OCI-LY3 (cell line): ENCODE data around the gene MESP2.

Experiments
- H2AFZ ChIP-seq: fragments of 200-600, 300-600 bp; shearing (Covaris generic); 2 replicates; pipeline ENCODE4 v1.6.0; 2014; ENCODE audit warnings: antibody characterized with exemption, low read depth, low read length
- H3K27ac ChIP-seq: fragments of 200-600, 300-600 bp; sonication (generic); 2 replicates; pipeline ENCODE4 v1.5.1; 2014; ENCODE audit warnings: mild to moderate bottlenecking, low read length, moderate library complexity, mixed read lengths
- H3K27me3 ChIP-seq: fragments of 200-600, 300-600 bp; sonication (generic); 2 replicates; pipeline ENCODE4 v1.6.1; 2014; ENCODE audit warnings: low read depth, low read length, mixed read lengths
- H3K36me3 ChIP-seq: fragments of 200-600, 300-600 bp; sonication (generic); replicated peaks from 2 replicates; pipeline ENCODE3; 2014; ENCODE audit warnings: low read depth, low read length, mixed read lengths
- H3K4me1 ChIP-seq: fragments of 300-600, 200-600 bp; sonication (generic); 2 replicates; pipeline ENCODE4 v1.6.1; 2014; ENCODE audit warnings: low read length, mixed read lengths
- H3K4me2 ChIP-seq: fragments of 200-600, 300-600 bp; sonication (generic); 2 replicates; pipeline ENCODE4 v1.6.1; 2014; ENCODE audit warnings: low read length, mixed read lengths
- H3K4me3 ChIP-seq: fragments of 300-600, 200-600 bp; sonication (generic); 2 replicates; pipeline ENCODE4 v1.5.1; 2014; ENCODE audit warnings: antibody characterized with exemption, mild to moderate bottlenecking, low read length, moderate library complexity
- H3K79me2 ChIP-seq: fragments of 300-600, 200-600 bp; shearing (Covaris generic); 2 replicates; pipeline ENCODE4 v1.6.1; 2014; ENCODE audit warnings: mild to moderate bottlenecking, low read length, mixed read lengths
- H3K9ac ChIP-seq: fragments of 300-600, 200-600 bp; shearing (Covaris generic); 2 replicates; pipeline ENCODE4 v1.6.0; 2014; ENCODE audit warnings: mild to moderate bottlenecking, low read length, moderate library complexity
- H3K9me3 ChIP-seq: fragments of 200-600, 300-600 bp; shearing (Covaris generic); 2 replicates; pipeline ENCODE4 v1.6.1; 2014; ENCODE audit warnings: low read length, mixed read lengths; ENCODE audit not compliant: insufficient read depth
- H4K20me1 ChIP-seq: fragments of 200-600, 300-600 bp; sonication (generic); 2 replicates; pipeline ENCODE4 v1.6.1; 2016; ENCODE audit warnings: low read length, mixed read lengths; ENCODE audit not compliant: insufficient read depth
- EZH2phosphoT487 ChIP-seq: fragments of 200-600 bp; shearing (Covaris generic); IDR thresholded peaks from 2 replicates; pipeline ENCODE4 v1.6.1; 2018; ENCODE audit warnings: antibody characterized with exemption, mixed run types, low read depth
- TF ChIP-seq, protein P1 (sequence below): fragments of 200-600, 300-600 bp; sonication (generic); IDR thresholded peaks from 2 replicates; pipeline ENCODE4 v1.5.1; 2014; ENCODE audit warnings: antibody characterized with exemption, low read length, low read depth

The MESP2 gene

GRCh38 chr15:89792106-89792805 is 16.1 kb downstream of the MESP2 start:
- Histone ChIP-seq H2AFZ (no peak overlapping the region), H3K27me3 (no peaks in the 10 kb centered on the region), H3K4me1 (no peaks in the 10 kb centered on the region), H3K4me2 (no peak overlapping the region), H3K4me3 (no peak overlapping the region), H3K36me3 (peaks cover 10% of the 10 kb centered on the region), H3K9ac (no peak overlapping the region), H4K20me1 (no peaks in the 10 kb centered on the region), H3K79me2 (no peaks in the 10 kb centered on the region), H3K27ac (no peak overlapping the region), H3K9me3 (peaks cover 10% of the 10 kb centered on the region; the same call in 1 of the 2 replicates)
- TF ChIP-seq, protein P1, sequence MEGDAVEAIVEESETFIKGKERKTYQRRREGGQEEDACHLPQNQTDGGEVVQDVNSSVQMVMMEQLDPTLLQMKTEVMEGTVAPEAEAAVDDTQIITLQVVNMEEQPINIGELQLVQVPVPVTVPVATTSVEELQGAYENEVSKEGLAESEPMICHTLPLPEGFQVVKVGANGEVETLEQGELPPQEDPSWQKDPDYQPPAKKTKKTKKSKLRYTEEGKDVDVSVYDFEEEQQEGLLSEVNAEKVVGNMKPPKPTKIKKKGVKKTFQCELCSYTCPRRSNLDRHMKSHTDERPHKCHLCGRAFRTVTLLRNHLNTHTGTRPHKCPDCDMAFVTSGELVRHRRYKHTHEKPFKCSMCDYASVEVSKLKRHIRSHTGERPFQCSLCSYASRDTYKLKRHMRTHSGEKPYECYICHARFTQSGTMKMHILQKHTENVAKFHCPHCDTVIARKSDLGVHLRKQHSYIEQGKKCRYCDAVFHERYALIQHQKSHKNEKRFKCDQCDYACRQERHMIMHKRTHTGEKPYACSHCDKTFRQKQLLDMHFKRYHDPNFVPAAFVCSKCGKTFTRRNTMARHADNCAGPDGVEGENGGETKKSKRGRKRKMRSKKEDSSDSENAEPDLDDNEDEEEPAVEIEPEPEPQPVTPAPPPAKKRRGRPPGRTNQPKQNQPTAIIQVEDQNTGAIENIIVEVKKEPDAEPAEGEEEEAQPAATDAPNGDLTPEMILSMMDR, result no peak
- TF ChIP-seq EZH2phosphoT487, result no peak

DNA sequence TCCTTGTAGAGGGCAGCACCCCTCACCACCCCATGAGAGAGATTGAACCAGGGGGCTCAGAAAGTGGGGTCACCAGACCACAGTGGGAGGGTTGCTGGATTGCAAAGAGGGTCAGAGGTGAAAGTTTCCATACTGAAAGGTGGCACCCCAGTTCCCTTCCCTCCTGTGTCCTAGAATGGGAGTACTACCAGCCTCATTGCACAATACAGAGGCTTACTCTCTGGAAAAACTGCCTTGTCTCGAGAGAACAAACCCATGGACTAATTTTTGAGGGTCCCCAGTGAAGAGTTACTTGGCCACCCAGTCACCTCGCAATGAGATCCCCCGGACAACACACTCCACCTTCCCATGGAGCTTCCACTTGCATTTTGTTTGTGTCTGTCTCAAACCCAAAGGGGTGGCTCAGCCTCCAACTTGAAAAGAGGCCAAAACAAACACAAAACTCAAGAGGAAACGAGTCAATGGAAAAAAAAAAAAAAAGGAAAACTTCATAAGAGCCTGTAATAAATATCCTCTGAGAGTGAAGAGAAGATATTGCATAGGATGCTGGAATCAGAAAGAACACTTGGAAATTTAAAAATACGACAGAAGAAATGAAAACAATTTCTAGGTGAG is 18.6 kb downstream of the MESP2 start:
- no peaks in the 10 kb centered on the region for H3K9me3 ChIP-seq
- H3K36me3 ChIP-seq, result no peaks in the 10 kb centered on the region
- no peaks in the 10 kb centered on the region for H3K27me3 ChIP-seq
- no peak overlapping the region for H3K9ac ChIP-seq
- H3K79me2 ChIP-seq, result no peaks in the 10 kb centered on the region
- H3K4me1 ChIP-seq, result peaks cover 3% of the 10 kb centered on the region
- H3K4me2 ChIP-seq, result no peak overlapping the region
- H2AFZ ChIP-seq, result no peak overlapping the region
- no peak for TF ChIP-seq EZH2phosphoT487
- TF ChIP-seq, protein P1, result no peak
- no peak overlapping the region for H3K4me3 ChIP-seq
- H4K20me1 ChIP-seq, result no peaks in the 10 kb centered on the region
- H3K27ac ChIP-seq, result no peak overlapping the region

DNA sequence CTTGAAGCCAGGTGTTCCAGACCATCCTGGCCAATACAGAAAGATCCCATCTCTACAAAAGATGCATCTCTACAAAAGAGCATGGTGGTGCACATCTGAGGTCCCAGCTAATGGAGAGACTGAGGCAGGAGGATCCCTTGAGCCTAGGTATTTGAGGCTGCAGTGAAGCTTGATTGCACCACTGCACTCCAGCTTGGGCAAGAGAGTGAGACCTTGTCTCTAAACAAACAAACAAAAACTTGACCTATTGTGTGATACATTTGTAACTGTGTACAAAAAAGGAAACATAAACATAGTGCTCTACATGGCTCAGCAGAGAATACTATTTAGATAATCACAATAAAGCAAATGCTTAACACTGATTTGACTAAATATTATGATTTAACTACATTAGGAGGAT is 19.9 kb downstream of the MESP2 start:
- Histone ChIP-seq H3K27ac (no peak overlapping the region), H3K36me3 (no peaks in the 10 kb centered on the region), H3K79me2 (no peaks in the 10 kb centered on the region), H4K20me1 (no peaks in the 10 kb centered on the region), H3K9ac (no peak overlapping the region), H3K4me2 (no peak overlapping the region), H3K27me3 (no peaks in the 10 kb centered on the region), H3K9me3 (no peaks in the 10 kb centered on the region), H3K4me1 (peaks cover 7% of the 10 kb centered on the region), H3K4me3 (no peak overlapping the region), H2AFZ (no peak overlapping the region)
- TF ChIP-seq, protein P1, result no peak
- TF ChIP-seq EZH2phosphoT487, result no peak

DNA sequence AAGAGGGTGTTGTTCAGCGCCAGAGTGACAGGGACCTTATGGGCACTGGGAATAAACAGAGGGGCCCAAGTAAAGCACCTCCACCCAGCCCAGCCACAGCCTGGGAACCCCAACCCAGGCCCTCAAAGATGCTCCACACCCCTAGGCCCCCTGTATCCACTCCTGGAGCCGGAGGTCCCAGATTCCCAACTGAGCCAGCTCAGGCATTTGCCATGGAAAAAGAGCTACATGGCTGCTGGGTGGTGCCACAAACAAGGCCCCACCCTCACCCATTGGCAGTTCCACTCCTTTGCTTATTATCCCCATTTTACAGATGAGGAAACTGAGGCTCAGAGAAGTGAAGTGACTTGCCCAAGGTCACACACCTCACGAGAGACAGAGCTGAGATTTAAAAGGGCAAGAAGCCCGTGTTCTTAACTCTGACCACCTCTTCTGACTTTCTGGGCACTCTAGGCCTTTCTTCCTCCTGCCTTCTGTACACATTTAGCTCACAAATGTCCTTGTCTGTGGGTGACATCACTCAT is 21.6 kb downstream of the MESP2 start:
- no peak overlapping the region for H3K4me3 ChIP-seq
- no peak overlapping the region for H3K4me2 ChIP-seq
- H3K9ac ChIP-seq, result no peak overlapping the region
- H3K79me2 ChIP-seq, result no peaks in the 10 kb centered on the region
- H3K4me1 ChIP-seq, result peaks cover 19% of the 10 kb centered on the region
- no peak overlapping the region for H3K27ac ChIP-seq
- no peak for TF ChIP-seq EZH2phosphoT487
- TF ChIP-seq, protein P1, result no peak
- no peaks in the 10 kb centered on the region for H4K20me1 ChIP-seq
- no peaks in the 10 kb centered on the region for H3K27me3 ChIP-seq
- H3K36me3 ChIP-seq, result no peaks in the 10 kb centered on the region
- H3K9me3 ChIP-seq, result no peaks in the 10 kb centered on the region
- no peak overlapping the region for H2AFZ ChIP-seq
